CD4-positive, alpha-beta T cell treated with Interleukin-6 at 100 ng/mL for 8 hours (primary cell): Measurements from ENCODE around the gene NKX6-2.
"Not testable (repeated sequence)": the region's sequence is repeated elsewhere in the genome, so short reads cannot be mapped to it uniquely, and the experiment has no call there.

Source experiments
- DNase-seq: peaks from one replicate; pipeline ENCODE4 v3.0.0-alpha.2; 2020; ENCODE audit warnings: mixed read lengths, low spot score

Gene NKX6-2

GRCh38 chr10:132754071-132754470 is 31.9 kb downstream of the NKX6-2 start:
- no peak for DNase-seq

- DNase-seq: no peak
These were observed 32.4 kb downstream of the NKX6-2 start for GRCh38 chr10:132753596-132753995.

- DNase-seq: no peak
These were observed 33.0 kb downstream of the NKX6-2 start for GRCh38 chr10:132752961-132753360.

- no peak for DNase-seq
These were observed 33.6 kb downstream of the NKX6-2 start for GRCh38 chr10:132752378-132752777.

- no peak for DNase-seq
These were observed 35.0 kb downstream of the NKX6-2 start for GRCh38 chr10:132750936-132751335.

- no peak for DNase-seq
These were observed 36.6 kb downstream of the NKX6-2 start for GRCh38 chr10:132749371-132749795.

- DNase-seq: no peak
These were observed 37.2 kb downstream of the NKX6-2 start for GRCh38 chr10:132748545-132749370.

GRCh38 chr10:132748135-132748534 is 37.8 kb downstream of the NKX6-2 start:
- DNase-seq: no peak

GRCh38 chr10:132746801-132747625 is 38.9 kb downstream of the NKX6-2 start:
- DNase-seq: no peak

GRCh38 chr10:132746386-132746785 is 39.6 kb downstream of the NKX6-2 start:
- DNase-seq: no peak

- DNase-seq: no peak
These were observed 40.0 kb downstream of the NKX6-2 start for GRCh38 chr10:132745971-132746370.

- DNase-seq: no peak
These were observed 40.4 kb downstream of the NKX6-2 start for GRCh38 chr10:132745511-132745910.

- DNase-seq: no peak
These were observed 41.1 kb downstream of the NKX6-2 start for GRCh38 chr10:132744839-132745238.

GRCh38 chr10:132743925-132744490 is 41.9 kb downstream of the NKX6-2 start:
- no peak for DNase-seq

GRCh38 chr10:132743196-132743924 is 42.6 kb downstream of the NKX6-2 start:
- DNase-seq: not testable (repeated sequence)

- DNase-seq: no peak
These were observed 43.1 kb downstream of the NKX6-2 start for GRCh38 chr10:132742837-132743194.

- no peak for DNase-seq
These were observed 43.6 kb downstream of the NKX6-2 start for GRCh38 chr10:132742167-132742836.

GRCh38 chr10:132740588-132740987 is 45.4 kb downstream of the NKX6-2 start:
- DNase-seq: no peak

GRCh38 chr10:132739225-132739613 is 46.7 kb downstream of the NKX6-2 start:
- no peak for DNase-seq

- no peak for DNase-seq
These were observed 47.3 kb downstream of the NKX6-2 start for GRCh38 chr10:132738454-132739224.
